Measurements from ENCODE around the gene LSP1. TPM values are rescaled to one million over a fixed set of nuclear protein-coding genes. Genes with fewer than 3 reads are reported as not detected.

LSP1 gene
- total and polyA plus RNA-seq, 2 of the 8 experiments (the other 6 are each of a cell fraction or from before 2014, with no cell fraction given) = 0.03 TPM; not detected in 1

GRCh38 chr11:1810761-1811160, 42.1 kb upstream of the LSP1 start (continued):
- no peak for TF ChIP-seq TAF7 (optimal IDR thresholded peaks at IDR 0.05; ENCODE audit: borderline replicate concordance, low read depth, low read length)

All from H1 (cell line).